ENCODE results near the gene PISD.

The PISD gene

DNA sequence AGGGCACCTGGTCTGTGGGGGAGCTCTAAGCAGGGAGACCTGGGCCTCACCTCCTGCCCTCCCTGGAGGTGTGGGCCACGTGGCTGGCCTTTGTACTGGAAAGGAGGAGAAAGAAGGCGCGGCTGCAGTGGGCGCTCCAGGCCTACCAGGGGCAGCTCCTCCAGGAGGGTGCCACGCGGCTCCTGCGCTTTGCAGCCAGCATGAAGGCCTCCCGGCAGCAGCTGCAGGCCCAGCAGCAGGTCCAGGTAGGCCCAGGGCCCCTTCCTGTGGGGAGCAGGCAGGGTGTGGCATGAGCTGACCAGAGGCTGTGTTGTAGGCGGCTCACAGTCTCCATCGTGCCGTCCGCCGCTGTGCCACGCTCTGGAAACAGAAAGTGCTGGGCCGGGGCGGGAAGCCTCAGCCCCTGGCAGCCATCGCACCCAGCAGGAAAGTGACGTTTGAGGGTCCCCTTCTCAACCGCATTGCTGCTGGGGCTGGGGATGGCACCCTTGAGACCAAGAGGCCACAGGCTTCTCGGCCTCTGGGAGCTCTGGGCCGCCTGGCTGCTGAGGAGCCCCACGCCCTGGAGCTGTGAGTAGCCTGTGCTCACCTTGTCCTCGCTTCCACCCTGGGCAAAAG, 48.6 kb downstream of the PISD start:
- no peaks in the 10 kb centered on the region for H3K4me1 ChIP-seq (ENCODE audit: insufficient read depth, low read length)
- H3K4me3 ChIP-seq (ENCODE audit: low read length), result no peak overlapping the region
- no peak overlapping the region for H3K27ac ChIP-seq (ENCODE audit: low read length)
- peaks cover 3% of the 10 kb centered on the region for H3K36me3 ChIP-seq (ENCODE audit: insufficient read depth, low read depth, low read length)
- H3K27me3 ChIP-seq (ENCODE audit: insufficient read depth, low read length), result no peaks in the 10 kb centered on the region
- no peak overlapping the region for H3K9ac ChIP-seq (ENCODE audit: low read depth, low read length)
- no peaks in the 10 kb centered on the region for H3K9me3 ChIP-seq (ENCODE audit: insufficient read depth, low read depth, low read length)

DNA sequence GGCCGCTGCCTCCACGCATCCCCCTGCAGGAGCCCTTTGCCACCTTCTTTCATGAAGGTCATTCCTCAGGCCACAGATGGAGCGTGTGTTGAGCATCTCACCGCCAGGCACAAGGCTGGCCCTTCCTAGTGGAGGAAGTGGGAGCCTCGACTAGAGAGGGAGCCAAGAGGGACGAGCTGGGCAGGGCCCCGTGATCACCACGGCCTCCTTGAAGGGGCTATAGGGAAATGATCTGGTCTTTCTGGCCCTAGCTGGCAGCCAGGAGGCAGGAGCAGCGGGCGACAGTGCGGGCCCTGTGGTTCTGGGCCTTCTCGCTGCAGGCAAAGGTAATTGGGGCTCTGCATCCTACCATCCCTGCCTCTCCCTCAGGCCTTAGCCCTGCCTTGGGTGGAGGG, 49.1 kb downstream of the PISD start:
- Histone ChIP-seq H3K9me3 (ENCODE audit: insufficient read depth, low read depth, low read length) (no peaks in the 10 kb centered on the region), H3K9ac (ENCODE audit: low read depth, low read length) (no peak overlapping the region), H3K36me3 (ENCODE audit: insufficient read depth, low read depth, low read length) (no peaks in the 10 kb centered on the region; the same call in 1 of the 2 replicates), H3K27me3 (ENCODE audit: insufficient read depth, low read length) (no peaks in the 10 kb centered on the region), H3K4me1 (ENCODE audit: insufficient read depth, low read length) (no peaks in the 10 kb centered on the region), H3K27ac (ENCODE audit: low read length) (no peak overlapping the region), H3K4me3 (ENCODE audit: low read length) (no peak overlapping the region)

DNA sequence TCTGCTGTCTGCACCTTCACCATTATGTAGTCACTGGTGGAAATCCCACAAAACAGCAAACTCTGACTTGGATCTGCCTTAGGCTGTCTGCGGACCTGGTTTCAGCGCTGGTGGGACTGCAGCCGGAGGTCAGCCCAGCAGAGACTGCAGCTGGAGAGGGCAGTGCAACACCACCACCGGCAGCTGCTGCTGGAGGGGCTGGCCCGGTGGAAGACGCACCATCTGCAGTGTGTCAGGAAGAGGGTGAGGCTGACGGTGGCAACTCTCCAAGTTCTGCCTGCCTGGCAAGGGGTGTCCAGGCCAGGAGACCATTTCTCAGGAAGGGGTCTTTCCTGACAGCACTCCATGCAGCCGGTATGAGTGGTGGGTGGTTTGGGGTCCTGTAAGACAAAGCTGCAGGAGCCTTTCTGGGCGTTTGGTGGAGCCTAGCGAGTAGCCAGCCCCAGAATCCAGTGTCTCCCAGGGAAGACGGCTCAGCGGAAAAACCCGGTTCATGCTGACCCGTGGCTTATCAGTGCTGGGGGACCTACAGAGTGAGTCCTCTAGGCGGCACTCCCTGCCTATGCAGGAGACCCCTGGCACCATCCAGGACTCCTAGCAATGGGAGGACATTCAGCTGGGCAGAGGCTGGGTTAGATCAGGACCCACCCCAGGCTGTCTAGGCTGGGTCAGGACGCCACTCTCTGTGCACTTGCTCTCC, 50.8 kb downstream of the PISD start:
- Histone ChIP-seq H3K36me3 (ENCODE audit: insufficient read depth, low read depth, low read length) (no peaks in the 10 kb centered on the region), H3K4me1 (ENCODE audit: insufficient read depth, low read length) (no peaks in the 10 kb centered on the region), H3K9me3 (ENCODE audit: insufficient read depth, low read depth, low read length) (no peaks in the 10 kb centered on the region), H3K4me3 (ENCODE audit: low read length) (no peak overlapping the region), H3K27me3 (ENCODE audit: insufficient read depth, low read length) (no peaks in the 10 kb centered on the region), H3K9ac (ENCODE audit: low read depth, low read length) (no peak overlapping the region), H3K27ac (ENCODE audit: low read length) (no peak overlapping the region)

DNA sequence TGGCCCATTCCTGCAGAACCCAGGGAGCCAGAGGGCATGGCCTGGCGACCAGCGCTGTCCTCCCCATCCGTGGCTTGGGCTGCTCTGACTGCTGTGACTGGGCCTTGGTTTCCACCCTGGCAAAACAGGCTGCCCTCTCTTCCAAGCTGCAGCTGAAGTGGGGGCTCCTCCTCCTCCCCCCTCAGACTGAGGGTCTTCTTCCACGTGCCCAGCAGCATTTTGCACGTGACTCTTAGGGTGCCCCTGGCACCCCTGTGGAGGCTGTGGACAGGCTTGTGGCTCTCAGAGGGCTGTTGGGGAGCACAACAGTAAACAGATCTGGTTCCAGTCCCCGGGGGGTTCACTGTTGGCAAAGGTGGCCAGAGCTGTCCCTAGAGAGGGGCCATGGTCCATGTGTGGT, 51.4 kb downstream of the PISD start:
- Histone ChIP-seq H3K9ac (ENCODE audit: low read depth, low read length) (no peak overlapping the region), H3K9me3 (ENCODE audit: insufficient read depth, low read depth, low read length) (no peaks in the 10 kb centered on the region), H3K4me1 (ENCODE audit: insufficient read depth, low read length) (no peaks in the 10 kb centered on the region), H3K36me3 (ENCODE audit: insufficient read depth, low read depth, low read length) (no peaks in the 10 kb centered on the region), H3K27me3 (ENCODE audit: insufficient read depth, low read length) (no peaks in the 10 kb centered on the region), H3K27ac (ENCODE audit: low read length) (no peak overlapping the region), H3K4me3 (ENCODE audit: low read length) (no peak overlapping the region)

DNA sequence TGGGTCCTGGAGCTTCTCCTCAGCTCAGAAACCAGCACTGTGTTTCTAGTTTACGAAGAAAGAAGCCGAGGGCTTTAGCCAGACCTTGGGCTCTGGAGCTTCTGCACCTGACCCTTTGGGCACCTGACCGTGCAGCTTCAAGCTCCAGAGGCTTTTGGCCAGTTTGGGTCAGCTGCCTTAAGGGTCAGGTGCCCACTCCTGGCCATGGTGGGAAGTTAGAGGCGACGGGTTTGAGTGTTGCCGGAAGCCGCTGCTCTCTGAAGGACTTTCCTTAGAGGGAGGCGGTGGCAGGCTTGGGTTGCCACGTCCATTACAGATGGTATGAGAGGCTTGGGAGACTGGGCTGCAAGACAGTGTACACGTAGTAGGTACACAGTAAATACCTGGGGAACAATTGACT, 52.3 kb downstream of the PISD start:
- Histone ChIP-seq H3K36me3 (ENCODE audit: insufficient read depth, low read depth, low read length) (no peaks in the 10 kb centered on the region), H3K9ac (ENCODE audit: low read depth, low read length) (no peak overlapping the region)

DNA sequence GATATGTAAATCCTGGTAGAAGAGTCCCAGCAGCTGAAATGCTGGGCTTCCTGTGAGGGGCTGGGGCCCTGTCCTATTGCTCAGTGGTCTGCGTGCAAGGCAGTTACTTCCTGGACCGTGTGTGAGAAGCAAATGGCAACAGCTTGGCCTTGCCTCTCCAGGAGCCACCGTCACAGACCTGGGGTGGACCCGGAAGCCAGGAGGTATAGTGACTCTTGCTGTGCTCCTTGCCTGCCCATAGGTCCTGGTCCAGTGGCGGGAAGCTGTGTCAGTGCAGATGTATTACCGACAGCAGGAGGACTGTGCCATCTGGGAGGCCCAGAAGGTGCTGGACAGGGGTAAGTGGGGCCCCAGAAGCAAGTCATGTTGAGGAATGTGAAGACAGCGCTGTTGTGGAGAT, 54.3 kb downstream of the PISD start:
- Histone ChIP-seq H3K9me3 (ENCODE audit: insufficient read depth, low read depth, low read length) (no peaks in the 10 kb centered on the region), H3K4me1 (ENCODE audit: insufficient read depth, low read length) (no peaks in the 10 kb centered on the region), H3K27ac (ENCODE audit: low read length) (no peak overlapping the region), H3K27me3 (ENCODE audit: insufficient read depth, low read length) (no peaks in the 10 kb centered on the region), H3K36me3 (ENCODE audit: insufficient read depth, low read depth, low read length) (no peaks in the 10 kb centered on the region), H3K9ac (ENCODE audit: low read depth, low read length) (no peak overlapping the region), H3K4me3 (ENCODE audit: low read length) (no peak overlapping the region)

More for the DNA sequence above, 52.3 kb downstream of the PISD start:
- H3K9me3 ChIP-seq (ENCODE audit: insufficient read depth, low read depth, low read length), result no peaks in the 10 kb centered on the region
- no peaks in the 10 kb centered on the region for H3K27me3 ChIP-seq (ENCODE audit: insufficient read depth, low read length)
- H3K4me3 ChIP-seq (ENCODE audit: low read length), result no peak overlapping the region
- H3K27ac ChIP-seq (ENCODE audit: low read length), result no peak overlapping the region
- H3K4me1 ChIP-seq (ENCODE audit: insufficient read depth, low read length), result no peaks in the 10 kb centered on the region

DNA sequence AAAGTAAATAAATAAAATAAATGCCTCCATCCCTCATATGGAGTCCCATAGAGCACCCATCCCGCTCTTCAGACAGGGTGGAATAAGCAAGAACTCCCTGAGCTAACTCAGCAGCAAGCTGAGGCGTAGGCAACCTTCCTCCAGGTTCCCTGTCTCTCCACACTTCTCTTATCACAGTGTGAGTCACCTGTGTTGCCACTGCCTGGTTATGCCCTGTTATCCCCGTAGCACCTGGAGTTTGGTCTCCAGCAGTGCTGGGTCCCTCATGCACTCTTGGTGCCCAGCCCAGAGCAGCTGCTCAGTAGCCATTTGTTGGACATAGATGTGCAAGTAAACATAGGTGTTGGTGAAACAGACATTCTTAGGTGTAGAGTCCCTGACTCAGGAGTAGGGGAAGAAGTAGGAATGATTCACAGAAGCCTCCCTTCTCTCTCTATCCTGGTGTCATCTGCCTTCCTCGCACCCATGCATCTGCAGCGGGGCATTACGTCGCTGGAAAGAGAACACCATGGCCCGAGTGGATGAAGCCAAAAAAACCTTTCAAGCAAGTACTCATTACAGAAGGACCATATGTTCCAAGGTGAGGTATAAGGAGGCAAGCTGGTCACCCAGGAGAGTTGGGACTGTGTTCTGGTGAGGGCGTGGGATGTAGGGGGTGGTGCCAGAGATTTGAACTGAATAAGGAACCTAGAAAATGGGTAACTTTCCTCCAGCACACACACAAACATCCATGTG, 56.0 kb downstream of the PISD start:
- H3K9ac ChIP-seq (ENCODE audit: low read depth, low read length), result no peak overlapping the region
- no peaks in the 10 kb centered on the region for H3K36me3 ChIP-seq (ENCODE audit: insufficient read depth, low read depth, low read length)

DNA sequence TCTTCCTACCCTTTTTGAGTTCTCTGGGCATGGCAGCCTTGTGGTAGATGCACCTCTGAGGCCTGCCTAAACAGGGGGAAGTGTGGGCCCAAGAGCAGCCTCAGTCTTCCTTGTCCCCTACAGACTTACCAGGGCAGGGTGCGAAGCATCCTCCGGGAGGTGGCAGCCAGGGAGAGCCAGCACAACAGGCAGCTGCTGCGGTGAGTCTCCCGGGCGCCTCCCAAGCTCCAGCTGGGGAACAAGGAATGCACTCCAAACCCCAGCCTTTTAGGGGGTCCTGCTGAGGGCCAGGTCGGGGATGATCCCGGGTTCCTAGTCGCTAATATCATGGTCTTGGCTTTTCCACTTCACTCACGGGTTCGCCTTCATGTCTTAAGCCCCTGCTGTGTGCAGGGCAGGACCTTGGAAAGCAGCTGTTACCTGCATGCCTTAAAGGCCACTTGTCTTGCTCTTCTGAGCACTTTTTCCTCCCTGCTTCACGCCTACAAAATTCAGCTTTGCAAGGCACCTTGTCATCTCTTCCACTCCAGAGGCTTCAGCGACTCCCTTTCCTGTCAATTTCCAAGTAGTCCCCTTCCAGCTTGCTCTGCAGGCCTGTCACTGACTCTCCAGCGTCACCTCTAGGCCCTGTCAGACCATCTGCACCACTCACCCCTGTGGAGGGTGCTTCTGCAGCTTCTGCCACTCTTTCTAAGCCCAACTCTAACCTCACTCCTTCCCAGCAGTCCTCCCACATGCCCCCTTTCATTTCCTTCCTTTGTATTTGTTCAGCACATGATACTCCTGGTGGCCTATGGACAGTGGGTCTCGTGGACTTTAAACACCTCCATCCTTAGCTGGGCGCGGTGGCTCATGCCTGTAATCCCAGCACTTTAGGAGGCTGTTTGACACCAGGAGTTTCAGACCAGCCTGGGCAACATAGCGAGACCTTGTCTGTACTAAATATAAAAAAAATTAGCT, 57.0 kb downstream of the PISD start:
- Histone ChIP-seq H3K27ac (ENCODE audit: low read length) (no peak overlapping the region), H3K27me3 (ENCODE audit: insufficient read depth, low read length) (no peaks in the 10 kb centered on the region), H3K36me3 (ENCODE audit: insufficient read depth, low read depth, low read length) (no peaks in the 10 kb centered on the region), H3K4me1 (ENCODE audit: insufficient read depth, low read length) (no peaks in the 10 kb centered on the region), H3K9ac (ENCODE audit: low read depth, low read length) (no peak overlapping the region), H3K4me3 (ENCODE audit: low read length) (no peak overlapping the region), H3K9me3 (ENCODE audit: insufficient read depth, low read depth, low read length) (no peaks in the 10 kb centered on the region)

More for the DNA sequence above, 56.0 kb downstream of the PISD start:
- H3K9me3 ChIP-seq (ENCODE audit: insufficient read depth, low read depth, low read length), result no peaks in the 10 kb centered on the region
- H3K4me1 ChIP-seq (ENCODE audit: insufficient read depth, low read length), result no peaks in the 10 kb centered on the region
- no peaks in the 10 kb centered on the region for H3K27me3 ChIP-seq (ENCODE audit: insufficient read depth, low read length)
- no peak overlapping the region for H3K27ac ChIP-seq (ENCODE audit: low read length)
- H3K4me3 ChIP-seq (ENCODE audit: low read length), result no peak overlapping the region

DNA sequence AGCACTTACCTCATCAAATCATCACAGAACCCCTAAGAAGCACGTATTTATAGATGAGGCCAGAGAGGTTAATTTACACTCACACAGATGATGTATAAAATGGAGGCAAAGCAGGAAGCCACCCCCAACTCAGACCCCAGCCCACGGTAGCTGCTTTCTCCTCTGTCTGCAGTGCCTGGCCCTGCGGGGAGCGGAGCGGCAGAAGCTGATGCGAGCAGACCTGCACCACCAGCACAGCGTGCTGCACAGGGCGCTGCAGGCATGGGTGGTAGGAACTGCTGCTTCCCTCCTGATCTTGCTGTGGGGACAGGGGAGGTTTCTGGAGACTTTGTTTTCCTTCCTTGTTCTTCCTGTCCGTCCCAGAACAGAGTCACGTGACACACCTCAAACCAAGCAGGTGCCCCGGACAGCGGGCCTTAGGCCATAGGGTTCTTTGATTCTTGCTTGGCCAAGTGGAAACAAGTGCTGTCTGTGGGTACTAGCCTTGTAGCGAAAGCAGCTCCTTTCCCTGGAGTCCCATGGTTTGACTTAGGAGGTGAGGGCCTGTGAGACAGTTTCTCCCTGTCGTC, 57.8 kb downstream of the PISD start:
- Histone ChIP-seq H3K9ac (ENCODE audit: low read depth, low read length) (no peak overlapping the region), H3K27ac (ENCODE audit: low read length) (no peak overlapping the region), H3K9me3 (ENCODE audit: insufficient read depth, low read depth, low read length) (no peaks in the 10 kb centered on the region), H3K27me3 (ENCODE audit: insufficient read depth, low read length) (no peaks in the 10 kb centered on the region), H3K4me3 (ENCODE audit: low read length) (no peak overlapping the region), H3K36me3 (ENCODE audit: insufficient read depth, low read depth, low read length) (no peaks in the 10 kb centered on the region), H3K4me1 (ENCODE audit: insufficient read depth, low read length) (no peaks in the 10 kb centered on the region)

DNA sequence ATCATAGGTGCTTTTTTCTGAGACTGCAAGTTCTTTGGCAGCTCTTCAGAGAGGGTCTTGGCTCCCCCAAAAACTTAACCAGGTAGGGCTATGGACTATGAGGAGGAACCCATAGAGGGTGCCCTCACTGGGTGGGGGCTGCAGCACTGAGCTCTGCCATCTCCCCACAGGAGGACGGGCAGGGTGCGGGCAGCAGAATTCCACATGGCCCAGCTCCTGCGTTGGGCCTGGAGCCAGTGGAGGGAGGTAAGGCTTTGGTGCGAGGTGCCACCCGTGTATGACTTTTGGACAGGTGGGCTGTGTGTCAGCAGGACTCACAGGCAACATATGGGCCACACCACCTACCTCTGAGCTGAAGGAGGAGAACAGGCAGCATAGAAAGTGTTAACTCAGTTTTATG, 58.4 kb downstream of the PISD start:
- Histone ChIP-seq H3K36me3 (ENCODE audit: insufficient read depth, low read depth, low read length) (no peaks in the 10 kb centered on the region), H3K27me3 (ENCODE audit: insufficient read depth, low read length) (no peaks in the 10 kb centered on the region), H3K4me1 (ENCODE audit: insufficient read depth, low read length) (no peaks in the 10 kb centered on the region), H3K9ac (ENCODE audit: low read depth, low read length) (no peak overlapping the region), H3K4me3 (ENCODE audit: low read length) (no peak overlapping the region), H3K9me3 (ENCODE audit: insufficient read depth, low read depth, low read length) (no peaks in the 10 kb centered on the region), H3K27ac (ENCODE audit: low read length) (no peak overlapping the region)

DNA sequence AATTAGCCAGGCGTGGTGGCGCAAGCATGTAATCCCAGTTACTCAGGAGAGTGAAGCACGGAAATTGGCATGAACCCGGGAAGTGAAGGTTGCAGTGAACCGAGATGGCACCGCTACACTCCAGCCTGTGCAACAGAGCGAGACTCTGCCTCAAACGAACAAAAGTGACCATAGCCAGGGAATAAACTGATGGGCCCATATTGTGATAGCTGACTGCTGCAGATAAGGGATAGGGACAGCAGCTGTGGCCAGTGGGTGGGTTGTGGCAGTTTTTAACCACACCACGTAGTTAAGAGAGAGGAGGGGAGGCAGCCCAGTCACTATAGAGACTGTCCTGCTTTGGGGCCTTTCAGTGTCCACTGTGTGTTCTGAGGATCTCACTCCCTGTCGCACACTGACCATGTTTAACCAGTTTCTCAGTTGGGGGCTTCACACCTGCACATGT, 58.9 kb downstream of the PISD start:
- Histone ChIP-seq H3K36me3 (ENCODE audit: insufficient read depth, low read depth, low read length) (no peaks in the 10 kb centered on the region), H3K4me3 (ENCODE audit: low read length) (no peak overlapping the region), H3K27me3 (ENCODE audit: insufficient read depth, low read length) (no peaks in the 10 kb centered on the region), H3K4me1 (ENCODE audit: insufficient read depth, low read length) (no peaks in the 10 kb centered on the region), H3K9me3 (ENCODE audit: insufficient read depth, low read depth, low read length) (no peaks in the 10 kb centered on the region), H3K9ac (ENCODE audit: low read depth, low read length) (no peak overlapping the region), H3K27ac (ENCODE audit: low read length) (no peak overlapping the region)
